NK-92 treated with Interleukin-12 subunit alpha and Interleukin-12 subunit beta, amount 100 ng/mL, for 24 hours (cell line): ENCODE data around the gene ATF7IP.
"Not testable (repeated sequence)": the region's sequence is repeated elsewhere in the genome, so short reads cannot be mapped to it uniquely, and the experiment has no call there.

Experiments
- DNase-seq: peaks from one replicate; lab custom pipeline; 2025; lab: John Stamatoyannopoulos, UW

ATF7IP gene

GRCh38 chr12:14367040-14367661, 1.7 kb downstream of the ATF7IP start:
- DNase-seq = no peak

GRCh38 chr12:14369311-14369710, 3.8 kb downstream of the ATF7IP start:
- DNase-seq = no peak

- DNase-seq = no peak
Measured at GRCh38 chr12:14373217-14373616, 7.7 kb downstream of the ATF7IP start.

DNA sequence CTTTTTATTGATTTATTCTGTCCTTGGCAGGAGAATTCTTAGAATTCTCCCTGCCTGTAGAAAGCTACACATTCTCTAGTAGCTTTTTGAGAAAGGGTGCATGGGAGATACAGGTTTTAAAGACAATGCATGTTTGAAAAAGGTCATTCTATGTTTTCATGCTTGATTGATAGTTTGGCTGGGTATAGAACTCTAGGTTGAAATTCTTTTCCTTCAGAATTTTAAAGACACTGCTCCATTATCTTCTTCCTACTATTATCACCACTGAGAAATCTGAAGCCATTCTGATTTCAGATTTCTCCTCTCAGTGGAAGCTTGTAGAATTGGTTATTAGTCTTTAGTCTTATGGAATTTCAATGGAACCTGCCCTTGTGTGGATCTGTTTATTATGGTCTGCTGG, 14.0 kb downstream of the ATF7IP start:
- DNase-seq = no peak

- DNase-seq = no peak
Measured at GRCh38 chr12:14384783-14385638, 19.5 kb downstream of the ATF7IP start.

GRCh38 chr12:14387219-14387871, 21.9 kb downstream of the ATF7IP start:
- no peak for DNase-seq

DNA sequence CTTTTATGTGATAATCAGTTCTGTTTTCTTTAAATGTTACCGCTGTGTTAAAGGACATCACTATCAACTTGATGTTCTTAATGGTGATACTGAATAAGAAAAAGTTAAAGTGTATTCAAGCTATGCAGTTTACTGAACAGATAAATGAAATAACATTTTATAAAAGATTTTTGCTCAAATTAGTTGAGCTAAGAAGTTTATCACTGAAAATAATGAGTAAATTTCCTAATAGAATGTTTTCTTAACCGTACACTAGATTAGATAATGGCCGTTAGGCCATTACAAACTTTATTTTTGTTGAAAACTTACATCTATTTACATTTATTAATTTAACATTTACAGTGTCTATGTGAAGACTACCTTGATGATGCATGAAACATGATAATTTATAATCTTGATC, 25.0 kb downstream of the ATF7IP start:
- DNase-seq = no peak

DNA sequence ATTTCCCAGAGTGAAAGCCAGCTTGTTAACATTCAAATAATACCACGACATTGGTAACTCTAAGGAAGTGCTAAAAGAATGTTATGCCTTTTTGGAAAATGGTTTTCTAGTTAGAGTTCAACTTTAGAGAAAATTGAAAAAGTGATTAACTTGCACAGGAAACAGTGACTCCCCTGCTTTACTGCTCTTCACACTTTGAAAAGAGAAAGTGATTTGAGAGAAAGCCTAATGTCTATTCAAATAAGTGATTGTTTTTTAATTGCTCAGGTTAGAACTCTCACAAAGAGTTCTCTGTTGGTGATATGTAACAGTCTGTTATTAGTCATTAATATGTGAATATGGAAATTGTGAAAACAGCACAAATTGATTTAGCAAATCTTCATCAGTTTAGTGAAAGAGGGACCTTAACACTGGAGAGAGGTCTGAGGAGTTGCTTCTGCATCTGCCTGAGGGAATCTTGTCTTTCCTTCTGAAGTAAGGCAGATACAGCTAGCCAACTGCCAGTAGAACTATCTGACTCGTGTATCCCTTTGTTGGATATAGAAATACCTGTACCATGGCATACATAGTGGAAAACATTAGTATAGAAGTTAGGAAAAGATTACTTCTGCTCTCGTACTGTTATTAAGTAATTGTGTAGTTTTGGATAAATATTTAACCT, 25.5 kb downstream of the ATF7IP start:
- no peak for DNase-seq

GRCh38 chr12:14393751-14394150, 28.3 kb downstream of the ATF7IP start:
- no peak for DNase-seq

GRCh38 chr12:14394317-14395073, 29.0 kb downstream of the ATF7IP start:
- no peak for DNase-seq

- DNase-seq = no peak
Measured at GRCh38 chr12:14395074-14395778, 29.7 kb downstream of the ATF7IP start.

GRCh38 chr12:14396071-14396470, 30.6 kb downstream of the ATF7IP start:
- no peak for DNase-seq

DNA sequence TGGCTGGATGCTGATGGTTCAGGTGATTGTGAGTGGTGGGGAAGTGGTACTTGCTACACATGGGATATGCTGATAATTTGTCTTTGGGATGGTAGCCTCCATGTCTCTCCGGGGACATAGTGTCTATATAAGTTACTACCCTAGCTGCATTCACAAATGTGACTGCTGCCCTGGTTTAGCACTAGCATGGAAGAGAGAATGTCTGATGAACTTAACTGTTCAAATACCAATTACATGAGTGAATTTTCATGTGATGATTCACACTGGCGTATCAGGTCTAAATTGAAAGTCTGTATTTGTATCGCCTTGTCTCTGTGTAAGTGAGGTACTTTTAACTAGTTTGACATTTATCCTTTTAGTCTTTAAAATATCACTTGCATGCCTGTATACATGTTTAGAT, 34.4 kb downstream of the ATF7IP start:
- DNase-seq = no peak

DNA sequence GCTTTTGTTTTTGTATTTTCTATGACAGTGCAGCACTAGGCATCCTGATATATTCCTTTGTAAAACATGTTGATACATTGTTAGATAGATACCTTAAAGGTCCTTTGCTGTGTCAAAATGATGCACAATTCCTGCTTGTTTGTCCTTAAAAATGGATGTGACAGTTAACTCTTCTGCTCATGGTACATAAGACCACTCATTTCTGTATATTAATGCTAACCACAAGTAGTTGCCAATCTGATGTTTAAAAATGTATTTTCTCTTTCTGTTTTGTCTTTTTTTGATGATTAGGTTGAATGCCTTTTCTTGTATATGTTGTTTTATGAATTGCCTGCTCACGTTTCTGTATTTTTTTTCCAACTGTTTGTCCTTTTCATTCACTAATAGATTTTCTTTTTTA, 35.1 kb downstream of the ATF7IP start:
- DNase-seq = no peak

GRCh38 chr12:14401267-14401666, 35.8 kb downstream of the ATF7IP start:
- DNase-seq = not testable (repeated sequence)

DNA sequence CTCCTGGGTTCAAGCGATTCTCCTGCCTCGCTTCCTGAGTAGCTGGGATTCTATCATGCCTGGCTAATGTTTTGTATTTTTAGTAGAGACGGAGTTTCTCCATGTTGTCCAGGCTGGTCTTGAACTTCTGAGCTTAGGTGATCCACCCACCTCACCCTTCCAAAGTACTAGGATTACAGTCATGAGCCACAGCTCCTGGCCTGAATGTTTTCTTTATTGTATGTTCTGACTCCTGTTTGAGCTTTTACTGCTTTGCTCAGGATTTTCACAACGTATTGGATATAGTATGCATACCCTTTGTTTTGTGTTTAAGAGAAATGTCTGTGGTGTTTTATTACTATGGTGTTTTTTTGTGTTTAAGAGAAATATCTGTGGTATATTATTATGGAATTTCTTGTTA, 37.2 kb downstream of the ATF7IP start:
- no peak for DNase-seq

DNA sequence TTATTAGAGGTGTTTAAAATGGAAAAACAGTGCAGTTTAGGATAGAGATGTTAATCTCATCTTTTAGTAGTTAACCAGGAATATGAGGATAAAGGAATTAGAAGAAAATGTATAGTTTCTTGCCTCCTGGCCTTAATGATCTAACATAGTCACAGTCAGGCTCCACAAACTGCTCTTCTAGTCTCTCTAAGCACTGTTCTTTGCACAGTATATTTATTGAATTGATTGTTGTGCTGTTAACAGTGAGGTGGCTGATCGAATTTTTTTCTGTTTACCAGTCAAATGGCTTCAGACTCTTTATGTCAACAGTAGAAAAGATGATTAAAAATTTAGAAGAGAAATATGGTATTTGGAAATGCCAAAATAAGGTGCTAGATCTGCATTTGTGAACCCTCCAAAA, 37.8 kb downstream of the ATF7IP start:
- DNase-seq = no peak

- DNase-seq = no peak
Measured at GRCh38 chr12:14403711-14404196, 38.3 kb downstream of the ATF7IP start.

- not testable (repeated sequence) for DNase-seq
Measured at GRCh38 chr12:14405407-14405806, 39.9 kb downstream of the ATF7IP start.

DNA sequence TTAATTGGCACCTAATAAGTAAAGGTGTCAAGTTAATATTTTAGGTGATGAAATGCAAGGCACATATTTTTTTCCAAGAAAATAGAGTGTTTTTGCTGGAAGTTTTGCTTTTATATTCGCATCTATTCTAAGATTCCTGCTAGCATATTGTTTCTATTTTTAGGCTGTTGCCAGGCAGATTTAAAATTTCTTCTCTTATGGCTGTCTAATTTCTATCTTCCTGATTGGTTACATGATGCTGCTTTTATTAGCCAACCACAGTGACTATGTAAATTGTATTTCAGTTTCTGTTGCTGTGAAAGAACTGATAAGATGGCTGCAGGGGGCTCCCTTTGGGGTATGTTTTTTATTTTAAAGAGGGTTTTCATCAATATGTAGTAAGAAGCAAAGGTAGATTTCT, 42.7 kb downstream of the ATF7IP start:
- no peak for DNase-seq

GRCh38 chr12:14410177-14410576, 44.7 kb downstream of the ATF7IP start:
- DNase-seq = no peak
